Natural killer cell (primary cell): Measurements from ENCODE around the gene PARVB. TPM values are rescaled to one million over a fixed set of nuclear protein-coding genes. Genes with fewer than 3 reads are reported as not detected.

ENCODE experiments used
- ATAC-seq, 3 donors: fragments of 150-1000 bp in 2 of 3; fragments of 200-7000 bp in 1 of 3; cut with Tn5 transposase; 1 replicate in 1 of 3; 2 replicates in 2 of 3; pipeline ENCODE4 v1.10.0; 2021; ENCODE audit warnings: mild to moderate bottlenecking in 2 of 3, moderate library complexity in 2 of 3
- DNase-seq, 2 donors: peaks; one replicate each; pipeline versions ENCODE4 v3.0.0 to v3.0.0-alpha.2; 2013 to 2021; ENCODE audit warnings: mixed read lengths in 1 of 2
- H3K27ac ChIP-seq: one replicate; pipeline ENCODE4 v1.5.1; 2013; ENCODE audit warnings: mild to moderate bottlenecking, low read length
- H3K27me3 ChIP-seq: one replicate; pipeline ENCODE4 v1.6.1; 2013; ENCODE audit warnings: low read length; ENCODE audit not compliant: control insufficient read depth, insufficient read depth
- H3K36me3 ChIP-seq: one replicate; pipeline ENCODE4 v1.6.1; 2013; ENCODE audit warnings: low read length; ENCODE audit not compliant: control insufficient read depth, insufficient read depth
- H3K4me1 ChIP-seq: one replicate; pipeline ENCODE4 v1.6.1; 2013; ENCODE audit warnings: low read length; ENCODE audit not compliant: control insufficient read depth, insufficient read depth
- H3K4me3 ChIP-seq: one replicate; pipeline ENCODE4 v1.5.1; 2013; ENCODE audit warnings: low read length
- H3K9me3 ChIP-seq: one replicate; pipeline ENCODE4 v1.6.1; 2013; ENCODE audit warnings: low read length; ENCODE audit not compliant: control insufficient read depth, insufficient read depth
- H3K27ac Mint-ChIP-seq, 2 donors: one replicate each; pipeline ENCODE4 v1.8.0; 2022; ENCODE audit warnings: mild to moderate bottlenecking in 2 of 2, mixed read lengths in 2 of 2, moderate library complexity in 1 of 2
- H3K27me3 Mint-ChIP-seq, 2 donors: one replicate each; pipeline ENCODE4 v1.8.0; 2022; ENCODE audit warnings: low read depth in 2 of 2, mixed read lengths in 2 of 2
- H3K36me3 Mint-ChIP-seq: one replicate; pipeline ENCODE4 v1.8.0; 2022; ENCODE audit warnings: mixed read lengths
- H3K4me1 Mint-ChIP-seq, 2 donors: one replicate each; pipeline ENCODE4 v1.8.0; 2022; ENCODE audit warnings: mixed read lengths in 2 of 2
- H3K4me3 Mint-ChIP-seq: one replicate; pipeline ENCODE4 v1.8.0; 2022; ENCODE audit warnings: mild to moderate bottlenecking, moderate library complexity, mixed read lengths
- H3K9me3 Mint-ChIP-seq, 2 donors: one replicate each; pipeline ENCODE4 v1.8.0; 2022; ENCODE audit warnings: mixed read lengths in 2 of 2
- CTCF ChIP-seq: fragments of 200-600 bp; IDR thresholded peaks from one replicate; pipeline ENCODE4 v1.8.0; 2022; ENCODE audit warnings: antibody characterized with exemption
- WGBS: methylation state at CpG from one replicate; pipeline ENCODE4 v1.1.7; 2013; ENCODE audit warnings: missing lambda C conversion rate; ENCODE audit not compliant: insufficient coverage; 5-methylcytosine and 5-hydroxymethylcytosine counted together
- intact Hi-C: fragments of 100-400 bp; cut with micrococcal nuclease; formaldehyde crosslinking; loops from one replicate; pipeline ENCODE4 v1.14.2; 2022
- total RNA-seq, 4 donors: library from RNA; stranded (reverse); fragments of 120-200 nt in 1 of 4; gene quantifications; one replicate each; pipeline versions ENCODE4 v1.2.3 to v1.2.4, GENCODE V29; 2013 to 2022

Gene PARVB
- total RNA-seq, 3 donors from 2014 or later (not counting 1 experiment from before 2014, with no cell fraction given), result 2.9 to 12.5 (median 8.1) TPM

GRCh38 chr22:44068422-44069191, 44.5 kb downstream of the PARVB start:
- no peaks in the 10 kb centered on the region for H3K9me3 ChIP-seq
- H3K4me1 ChIP-seq, result peaks cover 25% of the 10 kb centered on the region
- Mint-ChIP-seq H3K9me3 (no peaks in the 10 kb centered on the region), H3K36me3 (no peaks in the 10 kb centered on the region), H3K4me1 (peaks cover 10 to 18% of the 10 kb centered on the region in 2 donors), H3K27ac (peak overlapping the region; percentile 29 to 78), H3K27me3 (peaks cover 16 to 19% of the 10 kb centered on the region in 2 donors), H3K4me3 (no peak overlapping the region)
- ATAC-seq (peak; percentile 80 to 82 (median 81)), DNase-seq (peak; percentile 21 to 29)
- intact Hi-C loops, result no loop called here
- WGBS, result 18% methylated on average over 30 of the region's 30 CpGs
- no peaks in the 10 kb centered on the region for H3K27me3 ChIP-seq
- no peaks in the 10 kb centered on the region for H3K36me3 ChIP-seq
- no peak for TF ChIP-seq CTCF
- peak overlapping the region; percentile 70 for H3K27ac ChIP-seq
- no peak overlapping the region for H3K4me3 ChIP-seq

GRCh38 chr22:44070029-44070428, 45.9 kb downstream of the PARVB start:
- no peak for TF ChIP-seq CTCF
- H3K27me3 Mint-ChIP-seq, result peaks cover 16 to 19% of the 10 kb centered on the region in 2 donors
- WGBS, result 97% methylated on average over 5 of the region's 5 CpGs
- H3K4me1 ChIP-seq, result peaks cover 21% of the 10 kb centered on the region
- DNase-seq (no peak), ATAC-seq (no peak)
- no peak overlapping the region for H3K27ac Mint-ChIP-seq
- H3K36me3 Mint-ChIP-seq, result no peaks in the 10 kb centered on the region
- H3K27me3 ChIP-seq, result no peaks in the 10 kb centered on the region
- intact Hi-C loops, result no loop called here
- no peak overlapping the region for H3K4me3 Mint-ChIP-seq
- H3K9me3 ChIP-seq, result no peaks in the 10 kb centered on the region
- no peaks in the 10 kb centered on the region for H3K9me3 Mint-ChIP-seq
- no peak overlapping the region for H3K27ac ChIP-seq
- H3K36me3 ChIP-seq, result no peaks in the 10 kb centered on the region
- no peak overlapping the region for H3K4me3 ChIP-seq
- peaks cover 10 to 11% of the 10 kb centered on the region in 2 donors for H3K4me1 Mint-ChIP-seq

GRCh38 chr22:44071781-44072326, 47.8 kb downstream of the PARVB start:
- no peak overlapping the region for H3K4me3 Mint-ChIP-seq

More at GRCh38 chr22:44071781-44072326, 47.8 kb downstream of the PARVB start:
- H3K27ac Mint-ChIP-seq, result no peak overlapping the region
- H3K9me3 Mint-ChIP-seq, result no peaks in the 10 kb centered on the region
- H3K36me3 Mint-ChIP-seq, result no peaks in the 10 kb centered on the region
- peaks cover 16% of the 10 kb centered on the region in 2 donors for H3K27me3 Mint-ChIP-seq
- Histone ChIP-seq H3K4me3 (no peak overlapping the region), H3K27me3 (no peaks in the 10 kb centered on the region), H3K27ac (no peak overlapping the region), H3K9me3 (no peaks in the 10 kb centered on the region), H3K36me3 (no peaks in the 10 kb centered on the region), H3K4me1 (peaks cover 21% of the 10 kb centered on the region)
- no peak for ATAC-seq
- no peak for TF ChIP-seq CTCF
- DNase-seq, result no peak
- WGBS, result 93% methylated on average over 12 of the region's 14 CpGs
- H3K4me1 Mint-ChIP-seq, result peaks cover 10 to 11% of the 10 kb centered on the region in 2 donors
- intact Hi-C loops, result no loop called here
